SIG-M5 (cell line): ENCODE results near the gene PTOV1.

Experiments used
- DNase-seq: peaks from one replicate; lab custom pipeline; 2025; lab: John Stamatoyannopoulos, UW

Gene PTOV1

GRCh38 chr19:49875177-49875576 is 24.2 kb downstream of the PTOV1 start:
- DNase-seq = no peak

GRCh38 chr19:49875857-49876421 is 25.0 kb downstream of the PTOV1 start:
- DNase-seq = no peak

- peak; percentile 86 for DNase-seq
Measured at GRCh38 chr19:49876422-49877019, 25.6 kb downstream of the PTOV1 start.

- DNase-seq = peak; percentile 96
Measured at GRCh38 chr19:49877020-49877878, 26.3 kb downstream of the PTOV1 start, which contains the start of the genes AKT1S1 and TBC1D17. TSS of gene AKT1S1 (minus strand) at chr19:49877355. CDS start at chr19:49873295, 4,060 bp downstream. TSS of gene TBC1D17 (plus strand) at chr19:49877702. CDS start at chr19:49877724, 22 bp downstream.

- peak; percentile 58 for DNase-seq
Measured at GRCh38 chr19:49877879-49878743, 27.2 kb downstream of the PTOV1 start.

GRCh38 chr19:49878744-49879070 is 27.7 kb downstream of the PTOV1 start:
- DNase-seq = no peak

- no peak for DNase-seq
Measured at GRCh38 chr19:49879243-49879963, 28.4 kb downstream of the PTOV1 start.

- DNase-seq = no peak
Measured at GRCh38 chr19:49880162-49880869, 29.4 kb downstream of the PTOV1 start.

- no peak for DNase-seq
Measured at GRCh38 chr19:49881186-49881585, 30.2 kb downstream of the PTOV1 start.

GRCh38 chr19:49881672-49882394 is 30.9 kb downstream of the PTOV1 start:
- no peak for DNase-seq

- no peak for DNase-seq
Measured at GRCh38 chr19:49882643-49883042, 31.7 kb downstream of the PTOV1 start.

GRCh38 chr19:49883094-49883493 is 32.1 kb downstream of the PTOV1 start:
- no peak for DNase-seq

- no peak for DNase-seq
Measured at GRCh38 chr19:49884109-49884508, 33.1 kb downstream of the PTOV1 start.

GRCh38 chr19:49884760-49885159 is 33.8 kb downstream of the PTOV1 start:
- no peak for DNase-seq

- DNase-seq = no peak
Measured at GRCh38 chr19:49887037-49887664, 36.2 kb downstream of the PTOV1 start.

GRCh38 chr19:49887665-49888509 is 36.9 kb downstream of the PTOV1 start:
- no peak for DNase-seq

GRCh38 chr19:49888510-49888824 is 37.5 kb downstream of the PTOV1 start:
- DNase-seq = no peak

GRCh38 chr19:49889038-49889686 is 38.2 kb downstream of the PTOV1 start:
- DNase-seq = no peak
